ENCODE measurements around the gene IFITM2. TPM values are rescaled to one million over a fixed set of nuclear protein-coding genes. Genes with fewer than 3 reads are reported as not detected.
"Not testable (repeated sequence)": the region's sequence is repeated elsewhere in the genome, so short reads cannot be mapped to it uniquely, and the experiment has no call there.

IFITM2 gene
- total and polyA plus RNA-seq, 2 donors = 305 to 467 TPM

GRCh38 chr11:326842-327580 lies 19.4 kb downstream of the IFITM2 start:
- Histone ChIP-seq H3K4me3 (ENCODE audit: low read length in 2 of 2) (peak overlapping the region; percentile 35 to 36), H3K4me1 (ENCODE audit: control insufficient read depth in 2 of 2, insufficient read depth in 2 of 2, low read length in 2 of 2) (peaks cover 37 to 71% of the 10 kb centered on the region in 2 donors), H3K9me3 (ENCODE audit: control insufficient read depth in 2 of 2, insufficient read depth in 1 of 2, low read length in 1 of 2) (peaks cover 0 to 19% of the 10 kb centered on the region in 2 donors), H3K27me3 (ENCODE audit: control insufficient read depth in 2 of 2, insufficient read depth in 1 of 2, low read length in 1 of 2) (no peaks in the 10 kb centered on the region), H3K27ac (ENCODE audit: low read depth in 1 of 2, low read length in 1 of 2) (peak overlapping the region; percentile 91 to 94), H3K36me3 (ENCODE audit: control insufficient read depth in 2 of 2, insufficient read depth in 2 of 2, low read length in 1 of 2) (peaks cover 0 to 2% of the 10 kb centered on the region in 2 donors)
- WGBS = 11% methylated on average over 19 of the region's 19 CpGs
- DNase-seq (ENCODE audit: low read depth in 6 of 9, low spot score in 9 of 9) = peak in 5 of 9 donors; percentile 52 to 83 (median 63)

DNA sequence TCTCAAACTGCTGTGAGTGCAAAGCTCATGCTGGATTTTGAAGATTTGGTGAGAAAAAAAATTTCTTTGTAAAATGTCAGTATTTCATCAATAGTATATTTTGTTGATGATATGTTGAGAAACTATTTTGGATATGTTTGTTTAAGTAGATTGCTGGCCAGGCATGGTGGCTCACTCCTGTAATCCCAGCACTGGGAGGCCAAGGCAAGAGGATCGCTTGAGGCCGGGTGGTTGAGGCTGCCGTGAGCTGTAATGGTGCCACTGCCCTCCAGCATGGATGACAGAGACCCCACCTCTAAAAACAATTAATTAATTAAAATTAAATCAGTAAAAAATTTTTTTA lies 19.9 kb downstream of the IFITM2 start:
- no peak for DNase-seq (ENCODE audit: low read depth in 6 of 9, low spot score in 9 of 9)
- Histone ChIP-seq H3K27ac (ENCODE audit: low read depth in 1 of 2, low read length in 1 of 2) (peak overlapping the region; percentile 91 to 94), H3K4me1 (ENCODE audit: control insufficient read depth in 2 of 2, insufficient read depth in 2 of 2, low read length in 2 of 2) (peaks cover 41 to 76% of the 10 kb centered on the region in 2 donors), H3K36me3 (ENCODE audit: control insufficient read depth in 2 of 2, insufficient read depth in 2 of 2, low read length in 1 of 2) (peaks cover 0 to 2% of the 10 kb centered on the region in 2 donors), H3K4me3 (ENCODE audit: low read length in 2 of 2) (peak overlapping the region in 1 of 2 donors; percentile 35), H3K9me3 (ENCODE audit: control insufficient read depth in 2 of 2, insufficient read depth in 1 of 2, low read length in 1 of 2) (peaks cover 0 to 19% of the 10 kb centered on the region in 2 donors), H3K27me3 (ENCODE audit: control insufficient read depth in 2 of 2, insufficient read depth in 1 of 2, low read length in 1 of 2) (no peaks in the 10 kb centered on the region)
- WGBS = 99% methylated on average over 3 of the region's 3 CpGs

DNA sequence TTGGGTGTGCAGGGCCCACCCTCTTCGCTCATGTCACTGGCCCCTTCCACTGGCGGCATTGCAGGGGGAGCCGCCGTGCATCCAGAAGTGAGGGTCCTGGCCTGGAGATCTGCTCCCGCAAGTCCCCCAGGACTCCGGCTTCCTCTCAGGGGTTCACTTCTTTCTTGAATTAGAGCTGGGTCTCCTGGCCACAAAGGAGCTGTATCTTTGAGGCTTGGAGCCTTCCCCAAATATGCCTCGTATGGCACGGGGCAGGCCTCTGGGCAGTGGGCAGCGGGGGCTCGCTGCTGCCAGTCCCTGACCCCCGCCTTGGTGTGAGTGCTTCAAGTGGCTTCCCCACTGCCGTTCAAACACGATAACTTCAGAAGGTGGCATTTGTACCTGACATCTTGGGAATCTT lies 20.4 kb downstream of the IFITM2 start:
- no peaks in the 10 kb centered on the region for H3K27me3 ChIP-seq (ENCODE audit: control insufficient read depth in 2 of 2, insufficient read depth in 1 of 2, low read length in 1 of 2)
- no peak for DNase-seq (ENCODE audit: low read depth in 6 of 9, low spot score in 9 of 9)
- peaks cover 0 to 19% of the 10 kb centered on the region in 2 donors for H3K9me3 ChIP-seq (ENCODE audit: control insufficient read depth in 2 of 2, insufficient read depth in 1 of 2, low read length in 1 of 2)
- H3K36me3 ChIP-seq (ENCODE audit: control insufficient read depth in 2 of 2, insufficient read depth in 2 of 2, low read length in 1 of 2) = peaks cover 0 to 2% of the 10 kb centered on the region in 2 donors
- H3K4me1 ChIP-seq (ENCODE audit: control insufficient read depth in 2 of 2, insufficient read depth in 2 of 2, low read length in 2 of 2) = peaks cover 46 to 81% of the 10 kb centered on the region in 2 donors
- peak overlapping the region in 1 of 2 donors; percentile 27 for H3K27ac ChIP-seq (ENCODE audit: low read depth in 1 of 2, low read length in 1 of 2)
- 99% methylated on average over 13 of the region's 13 CpGs for WGBS
- no peak overlapping the region for H3K4me3 ChIP-seq (ENCODE audit: low read length in 2 of 2)

- not testable (repeated sequence) for DNase-seq (ENCODE audit: low read depth in 6 of 9, low spot score in 9 of 9); H3K27me3 ChIP-seq (ENCODE audit: control insufficient read depth in 2 of 2, insufficient read depth in 1 of 2, low read length in 1 of 2)
Observed at GRCh38 chr11:328516-329100, 21.0 kb downstream of the IFITM2 start.

DNA sequence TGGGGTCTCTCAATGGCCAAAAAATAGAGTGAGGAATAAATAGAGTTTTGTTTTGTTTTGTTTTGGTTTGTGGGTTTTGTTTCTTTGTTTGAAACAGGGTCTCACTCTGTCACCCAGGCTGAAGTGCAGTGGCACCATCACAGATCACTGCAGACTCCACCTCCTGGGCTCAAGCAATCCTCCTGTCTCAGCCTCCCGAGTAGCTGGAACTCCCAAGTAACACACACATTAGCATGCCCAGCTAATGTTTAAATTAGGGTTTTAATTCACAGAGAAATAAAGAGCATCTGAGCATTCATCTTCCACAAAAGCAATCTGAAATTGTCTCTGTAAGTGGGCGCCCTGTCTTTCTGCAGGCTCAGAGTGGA lies 22.3 kb downstream of the IFITM2 start:
- no peaks in the 10 kb centered on the region for H3K27me3 ChIP-seq (ENCODE audit: control insufficient read depth in 2 of 2, insufficient read depth in 1 of 2, low read length in 1 of 2)
- 96% methylated on average over 2 of the region's 2 CpGs for WGBS
- no peak for DNase-seq (ENCODE audit: low read depth in 6 of 9, low spot score in 9 of 9)
- peaks cover 0 to 2% of the 10 kb centered on the region in 2 donors for H3K36me3 ChIP-seq (ENCODE audit: control insufficient read depth in 2 of 2, insufficient read depth in 2 of 2, low read length in 1 of 2)
- peaks cover 48 to 86% of the 10 kb centered on the region in 2 donors for H3K4me1 ChIP-seq (ENCODE audit: control insufficient read depth in 2 of 2, insufficient read depth in 2 of 2, low read length in 2 of 2)
- peak overlapping the region; percentile 43 to 76 for H3K27ac ChIP-seq (ENCODE audit: low read depth in 1 of 2, low read length in 1 of 2)
- peaks cover 0 to 19% of the 10 kb centered on the region in 2 donors for H3K9me3 ChIP-seq (ENCODE audit: control insufficient read depth in 2 of 2, insufficient read depth in 1 of 2, low read length in 1 of 2)
- no peak overlapping the region for H3K4me3 ChIP-seq (ENCODE audit: low read length in 2 of 2)

More at GRCh38 chr11:328516-329100, 21.0 kb downstream of the IFITM2 start:
- not testable (repeated sequence) for H3K36me3 ChIP-seq (ENCODE audit: control insufficient read depth in 2 of 2, insufficient read depth in 2 of 2, low read length in 1 of 2); H3K4me3 ChIP-seq (ENCODE audit: low read length in 2 of 2)
- Histone ChIP-seq H3K4me1 (ENCODE audit: control insufficient read depth in 2 of 2, insufficient read depth in 2 of 2, low read length in 2 of 2) (peaks cover 48 to 87% of the 10 kb centered on the region in 2 donors), H3K27ac (ENCODE audit: low read depth in 1 of 2, low read length in 1 of 2) (peak overlapping the region in 1 of 2 donors; percentile 75), H3K9me3 (ENCODE audit: control insufficient read depth in 2 of 2, insufficient read depth in 1 of 2, low read length in 1 of 2) (peaks cover 0 to 19% of the 10 kb centered on the region in 2 donors)
- 93% methylated on average over 15 of the region's 15 CpGs for WGBS

- Histone ChIP-seq H3K9me3 (ENCODE audit: control insufficient read depth in 2 of 2, insufficient read depth in 1 of 2, low read length in 1 of 2) (peaks cover 0 to 19% of the 10 kb centered on the region in 2 donors), H3K36me3 (ENCODE audit: control insufficient read depth in 2 of 2, insufficient read depth in 2 of 2, low read length in 1 of 2) (peaks cover 0 to 2% of the 10 kb centered on the region in 2 donors), H3K27ac (ENCODE audit: low read depth in 1 of 2, low read length in 1 of 2) (peak overlapping the region; percentile 19 to 76), H3K27me3 (ENCODE audit: control insufficient read depth in 2 of 2, insufficient read depth in 1 of 2, low read length in 1 of 2) (no peaks in the 10 kb centered on the region), H3K4me3 (ENCODE audit: low read length in 2 of 2) (no peak overlapping the region), H3K4me1 (ENCODE audit: control insufficient read depth in 2 of 2, insufficient read depth in 2 of 2, low read length in 2 of 2) (peaks cover 48 to 88% of the 10 kb centered on the region in 2 donors)
- 52% methylated on average over 14 of the region's 14 CpGs for WGBS
- no peak for DNase-seq (ENCODE audit: low read depth in 6 of 9, low spot score in 9 of 9)
Observed at GRCh38 chr11:330307-330693, 22.7 kb downstream of the IFITM2 start.

- Histone ChIP-seq H3K9me3 (ENCODE audit: control insufficient read depth in 2 of 2, insufficient read depth in 1 of 2, low read length in 1 of 2) (peaks cover 0 to 19% of the 10 kb centered on the region in 2 donors), H3K36me3 (ENCODE audit: control insufficient read depth in 2 of 2, insufficient read depth in 2 of 2, low read length in 1 of 2) (peaks cover 0 to 2% of the 10 kb centered on the region in 2 donors), H3K27me3 (ENCODE audit: control insufficient read depth in 2 of 2, insufficient read depth in 1 of 2, low read length in 1 of 2) (no peaks in the 10 kb centered on the region), H3K4me3 (ENCODE audit: low read length in 2 of 2) (peak overlapping the region in 1 of 2 donors; percentile 4), H3K4me1 (ENCODE audit: control insufficient read depth in 2 of 2, insufficient read depth in 2 of 2, low read length in 2 of 2) (peaks cover 52 to 90% of the 10 kb centered on the region in 2 donors), H3K27ac (ENCODE audit: low read depth in 1 of 2, low read length in 1 of 2) (peak overlapping the region; percentile 72 to 76)
- peak in 1 of 9 donors; percentile 77 for DNase-seq (ENCODE audit: low read depth in 6 of 9, low spot score in 9 of 9)
- WGBS = 14% methylated on average over 34 of the region's 34 CpGs
Observed at GRCh38 chr11:330694-331357, 23.2 kb downstream of the IFITM2 start.

DNA sequence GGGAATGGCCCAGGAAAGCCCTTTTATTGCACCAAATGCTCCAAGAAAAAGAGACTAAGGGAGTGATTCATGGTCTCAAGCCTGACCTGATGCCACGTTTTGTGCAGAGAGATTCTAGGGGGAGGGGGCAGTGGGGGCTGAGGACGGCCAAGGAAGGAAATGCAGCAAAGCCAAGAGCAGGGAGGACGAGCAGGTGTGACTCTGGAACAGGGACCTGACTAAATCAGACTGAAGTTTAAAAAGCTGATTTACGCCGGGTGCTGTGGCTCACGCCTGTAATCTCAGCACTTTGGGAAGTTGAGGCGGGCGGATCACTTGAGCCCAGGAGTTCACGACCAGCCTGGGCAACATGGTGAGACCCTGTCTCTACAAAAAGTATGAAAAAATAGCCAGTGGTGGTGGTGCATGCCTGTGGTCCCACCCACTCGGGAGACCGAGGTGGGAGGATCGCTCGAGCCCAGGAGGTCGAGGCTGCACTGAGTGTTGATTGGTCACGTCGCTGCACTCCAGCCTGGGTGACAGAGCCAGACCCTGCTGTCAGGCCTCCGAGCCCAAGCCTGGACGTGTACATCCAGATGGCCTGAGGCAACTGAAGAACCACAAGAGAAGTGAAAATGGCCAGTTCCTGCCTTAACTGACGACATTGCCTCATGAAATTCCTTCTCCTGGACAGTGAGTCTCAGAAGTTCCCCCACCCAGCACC lies 23.9 kb downstream of the IFITM2 start:
- 53% methylated on average over 19 of the region's 19 CpGs for WGBS
- H3K36me3 ChIP-seq (ENCODE audit: control insufficient read depth in 2 of 2, insufficient read depth in 2 of 2, low read length in 1 of 2) = peaks cover 0 to 2% of the 10 kb centered on the region in 2 donors
- peak overlapping the region in 1 of 2 donors; percentile 4 for H3K4me3 ChIP-seq (ENCODE audit: low read length in 2 of 2)
- peak overlapping the region; percentile 72 to 76 for H3K27ac ChIP-seq (ENCODE audit: low read depth in 1 of 2, low read length in 1 of 2)
- peaks cover 0 to 19% of the 10 kb centered on the region in 2 donors for H3K9me3 ChIP-seq (ENCODE audit: control insufficient read depth in 2 of 2, insufficient read depth in 1 of 2, low read length in 1 of 2)
- no peak for DNase-seq (ENCODE audit: low read depth in 6 of 9, low spot score in 9 of 9)
- no peaks in the 10 kb centered on the region for H3K27me3 ChIP-seq (ENCODE audit: control insufficient read depth in 2 of 2, insufficient read depth in 1 of 2, low read length in 1 of 2)
- peaks cover 50 to 90% of the 10 kb centered on the region in 2 donors for H3K4me1 ChIP-seq (ENCODE audit: control insufficient read depth in 2 of 2, insufficient read depth in 2 of 2, low read length in 2 of 2)

All from thymus (tissue), 11 donors.